GM21786 (cell line): Measurements from ENCODE around the gene MEIS1.

Source experiments
- ATAC-seq: cut with Tn5 transposase; IDR thresholded peaks from one replicate; pipeline ENCODE4 v1.9.1; 2021; ENCODE audit not compliant: unreplicated experiment

Gene MEIS1

DNA sequence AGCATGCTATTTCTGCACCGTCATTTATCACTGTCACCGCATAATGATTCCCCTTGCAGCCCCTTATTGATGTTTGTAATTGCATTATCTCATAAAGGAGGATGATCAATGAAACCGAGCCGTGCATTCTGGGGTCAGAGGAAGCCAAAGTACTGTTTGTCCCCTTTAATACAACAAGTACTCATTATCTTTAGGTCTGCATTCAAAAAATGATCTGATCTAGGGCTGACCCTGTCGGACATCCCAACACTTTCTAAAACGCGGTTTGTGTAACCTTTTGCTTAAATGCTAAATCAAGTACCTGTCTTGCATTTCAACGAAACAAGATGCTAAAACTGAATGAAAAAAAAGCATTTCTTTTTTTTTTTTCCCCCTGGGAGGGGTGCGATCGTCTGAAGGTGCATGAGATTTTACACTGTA lies 143.8 kb downstream of the MEIS1 start:
- no peak for ATAC-seq

DNA sequence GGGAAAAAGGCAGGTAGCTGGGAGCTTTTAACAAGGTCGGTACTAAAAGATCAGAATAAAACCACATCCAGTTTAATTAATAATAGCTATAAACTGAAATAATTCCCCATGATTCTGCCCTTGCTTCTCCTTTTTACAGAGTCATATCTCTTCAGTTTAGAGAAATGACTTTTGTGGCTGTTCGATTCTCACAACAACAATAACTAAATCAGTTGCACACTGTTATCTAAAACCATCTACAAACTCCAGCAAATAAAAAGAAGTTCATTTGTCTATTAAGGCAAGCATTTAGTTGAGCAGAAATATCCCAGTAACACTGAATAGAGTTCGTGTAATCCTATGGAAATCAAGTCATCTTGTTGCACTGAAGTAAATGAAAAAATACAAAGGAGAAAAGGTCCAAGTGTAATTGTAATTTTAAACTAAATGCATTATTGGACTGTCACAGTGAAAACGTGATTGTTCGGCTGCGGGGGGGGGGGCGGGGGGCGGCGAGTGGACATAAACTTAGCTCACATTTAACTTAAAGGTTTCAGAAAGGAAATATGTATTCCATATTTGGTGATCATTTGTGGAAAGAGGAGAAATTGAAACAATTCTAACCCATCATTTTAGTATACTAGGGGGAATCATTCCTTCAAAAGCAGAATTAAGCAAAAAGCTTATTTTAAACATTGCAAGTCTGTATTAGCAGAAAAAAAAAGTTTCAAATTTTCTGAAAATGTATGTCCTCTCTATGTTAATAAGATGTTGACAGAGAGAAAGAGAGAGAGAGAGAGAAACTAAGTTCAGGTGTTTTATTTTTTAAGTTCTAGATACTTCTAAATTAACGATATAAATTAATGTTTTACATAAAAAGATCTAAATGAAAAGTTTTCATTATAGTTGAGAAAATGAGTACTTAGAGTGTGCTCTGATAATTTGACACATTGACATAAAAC lies 144.5 kb downstream of the MEIS1 start:
- ATAC-seq, result no peak

DNA sequence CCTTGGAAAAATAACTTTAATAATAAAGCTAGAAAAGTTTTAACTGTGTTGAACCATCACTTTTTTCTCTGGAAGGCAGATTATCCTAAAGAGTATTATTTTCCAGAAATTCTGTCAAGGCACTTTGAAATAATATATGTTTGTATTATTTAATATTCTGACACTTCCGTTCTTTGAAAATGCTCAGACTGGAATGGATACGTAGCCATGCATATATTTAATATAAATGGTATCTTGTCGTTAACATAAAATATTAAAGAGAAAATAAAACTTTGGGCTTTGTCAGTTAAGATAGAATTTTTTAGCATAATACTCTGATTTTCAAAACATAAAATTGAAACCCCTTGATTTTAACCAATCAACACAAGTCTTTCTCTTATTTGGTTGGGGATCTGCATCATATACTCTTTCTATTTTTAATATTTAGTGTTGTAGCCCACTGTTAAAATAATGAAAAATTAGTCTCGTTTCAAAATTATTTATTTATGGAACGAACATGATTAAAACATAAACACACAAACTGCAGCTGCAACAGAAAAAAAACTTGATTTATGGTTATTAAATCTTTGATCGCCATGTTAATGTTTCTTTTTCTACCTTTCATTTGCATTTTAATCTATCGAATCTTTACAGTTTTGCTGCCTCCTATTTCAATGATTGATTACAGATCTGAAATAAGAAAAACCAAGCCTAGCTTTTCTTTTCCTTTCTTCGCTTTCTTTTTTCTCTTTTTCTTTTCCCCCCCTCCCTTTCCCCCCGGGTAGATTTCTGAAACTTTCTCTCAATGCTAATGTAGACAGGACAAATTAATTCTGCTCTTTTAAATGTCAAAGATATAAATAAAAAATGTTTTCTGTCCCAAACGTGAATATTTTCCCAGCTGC lies 145.5 kb downstream of the MEIS1 start:
- no peak for ATAC-seq

DNA sequence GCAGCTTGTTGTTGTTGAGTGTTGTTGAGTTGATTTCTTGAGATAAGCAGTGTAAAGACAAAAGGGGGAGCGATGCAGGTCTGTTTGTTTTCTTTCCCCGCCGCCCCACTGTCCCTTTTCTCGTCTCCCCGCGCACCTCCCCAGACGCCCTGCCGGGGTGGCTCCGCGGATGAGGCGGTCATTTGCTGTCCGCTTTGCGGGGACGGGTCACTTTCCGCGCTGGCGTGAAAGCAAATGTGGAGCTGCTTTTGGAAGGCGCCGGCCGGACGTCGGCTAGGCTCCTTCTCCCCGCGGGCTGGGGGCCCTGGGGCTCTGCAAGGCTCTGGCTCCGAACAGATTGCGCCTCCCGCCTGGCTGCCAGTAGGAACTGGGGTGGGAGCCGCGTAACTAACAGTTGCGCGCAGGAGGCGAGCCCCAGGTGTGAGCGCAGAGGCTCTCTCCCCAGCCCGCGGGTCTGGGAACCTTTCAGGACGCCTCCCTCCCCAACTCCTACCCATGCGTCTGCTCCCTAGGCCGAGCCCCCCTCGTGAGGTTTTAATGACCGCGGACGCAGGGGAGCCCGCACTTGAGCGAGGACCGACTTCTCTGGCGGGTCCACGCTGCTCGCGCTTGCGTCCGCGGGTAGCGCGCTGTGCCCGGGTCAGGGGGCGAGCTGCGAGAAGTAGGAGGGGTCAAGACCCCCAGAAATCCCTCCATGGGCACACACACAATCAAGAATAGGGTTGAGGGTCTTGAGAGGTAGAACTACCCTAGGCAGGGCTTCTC lies 146.6 kb downstream of the MEIS1 start:
- ATAC-seq, result no peak

- no peak for ATAC-seq
Observed at GRCh38 chr2:66582104-66582986, 147.4 kb downstream of the MEIS1 start.

GRCh38 chr2:66582987-66583880 lies 148.3 kb downstream of the MEIS1 start:
- no peak for ATAC-seq

DNA sequence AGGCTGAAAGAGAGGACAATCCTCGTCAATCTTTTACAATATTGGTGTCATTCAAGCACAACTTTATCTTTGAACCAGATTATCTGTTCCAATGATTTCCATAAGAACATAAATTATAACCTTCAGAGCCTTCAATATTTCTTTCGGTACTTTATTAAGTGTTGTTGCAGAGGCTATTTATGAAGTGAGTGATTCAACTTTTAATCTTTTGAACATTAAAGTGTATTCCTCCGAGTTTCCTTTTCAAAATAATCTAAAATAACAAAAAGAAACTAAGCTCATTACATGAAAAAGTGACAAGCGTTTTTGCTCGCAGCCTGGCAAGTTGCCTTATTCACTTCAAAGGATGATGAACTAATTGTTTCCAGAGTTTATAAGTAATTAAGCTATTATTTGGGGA lies 149.0 kb downstream of the MEIS1 start:
- ATAC-seq, result no peak

DNA sequence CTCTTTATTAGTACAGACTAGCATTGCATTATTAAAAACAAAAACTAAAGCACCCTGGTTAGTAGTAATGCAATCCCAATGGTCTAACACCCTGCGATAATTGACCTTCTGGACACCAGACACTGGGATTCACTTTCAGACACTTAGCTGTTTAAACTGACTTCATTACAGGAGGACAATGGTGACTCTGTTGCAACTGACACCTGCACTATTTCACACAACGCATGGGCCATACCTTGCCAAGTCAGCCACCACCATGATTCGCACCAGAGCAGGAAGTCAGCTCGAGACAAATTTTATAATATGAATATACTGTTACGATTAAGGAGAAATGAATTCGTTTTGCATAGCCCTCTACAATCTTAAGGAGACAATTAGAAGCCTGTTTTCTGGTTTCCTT lies 150.7 kb downstream of the MEIS1 start:
- no peak for ATAC-seq

DNA sequence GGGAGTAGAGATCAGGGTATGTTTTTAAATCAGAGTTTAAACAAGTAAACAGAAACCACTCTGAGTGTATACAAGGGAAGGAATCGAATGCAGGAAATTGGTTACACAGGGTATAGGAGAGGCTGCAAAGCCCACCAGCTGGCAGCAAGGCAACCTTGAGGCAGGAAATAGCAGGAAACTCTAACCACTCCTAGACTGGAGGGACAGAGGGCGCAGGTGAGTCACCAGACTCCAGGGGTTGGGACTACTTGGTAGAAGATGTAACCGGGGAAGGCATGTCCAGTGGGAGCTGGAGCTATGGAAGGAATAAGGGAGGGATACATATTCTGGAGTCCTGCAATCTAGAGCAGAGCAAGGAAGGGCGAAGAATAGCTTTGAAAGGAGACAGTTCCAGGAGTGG lies 152.3 kb downstream of the MEIS1 start:
- ATAC-seq, result no peak

DNA sequence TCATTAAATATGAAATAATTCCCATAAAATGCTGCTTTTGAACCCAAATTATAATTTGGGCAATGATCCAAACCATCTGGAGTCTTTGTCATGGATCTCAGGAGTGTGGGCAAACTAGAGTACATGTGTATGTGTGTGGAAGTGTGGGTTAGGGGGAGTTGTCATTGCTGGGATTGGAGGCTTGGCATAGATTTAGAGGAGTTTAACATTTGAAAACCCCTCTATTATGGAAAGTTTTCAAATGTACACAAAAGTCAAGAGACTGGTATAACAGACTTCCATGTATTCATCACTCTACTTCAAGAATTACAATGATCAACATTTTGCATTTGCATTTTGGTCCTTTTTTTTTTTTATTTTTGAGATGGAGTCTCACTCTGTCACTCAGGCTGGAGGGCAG lies 159.1 kb downstream of the MEIS1 start:
- ATAC-seq, result no peak

GRCh38 chr2:66595556-66595955 lies 160.6 kb downstream of the MEIS1 start:
- no peak for ATAC-seq

GRCh38 chr2:66596256-66596655 lies 161.3 kb downstream of the MEIS1 start:
- ATAC-seq, result no peak

GRCh38 chr2:66601624-66602023 lies 166.7 kb downstream of the MEIS1 start:
- no peak for ATAC-seq

- ATAC-seq, result no peak
Observed at GRCh38 chr2:66602341-66602740, 167.4 kb downstream of the MEIS1 start.

- ATAC-seq, result no peak
Observed at GRCh38 chr2:66604326-66604725, 169.4 kb downstream of the MEIS1 start.

DNA sequence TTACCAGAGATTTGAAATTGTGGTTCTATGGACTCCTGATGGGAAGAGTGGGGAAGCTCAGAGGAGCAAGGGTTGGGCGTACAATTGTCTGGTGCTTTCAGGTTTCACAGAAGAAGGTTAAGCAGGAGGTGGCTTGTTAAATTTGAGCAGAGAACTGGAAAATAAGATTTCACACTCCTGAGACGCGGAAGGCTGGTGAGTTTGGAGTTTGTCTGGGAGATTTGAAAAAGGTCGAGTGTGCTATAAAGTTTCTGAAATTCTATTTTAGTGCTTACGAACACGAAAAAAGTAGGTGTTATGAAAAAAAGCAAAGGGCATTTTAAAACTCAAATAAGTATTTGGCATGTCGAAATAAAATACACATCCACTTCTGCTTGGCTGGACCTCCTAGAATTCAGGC lies 170.1 kb downstream of the MEIS1 start:
- no peak for ATAC-seq

GRCh38 chr2:66607152-66607551 lies 172.2 kb downstream of the MEIS1 start:
- ATAC-seq, result no peak
